CD4-positive, alpha-beta memory T cell (primary cell): ENCODE results near the gene RB1. TPM values are rescaled to one million over a fixed set of nuclear protein-coding genes. Genes with fewer than 3 reads are reported as not detected.

ENCODE experiments used
- CTCF ChIA-PET: fragments of 350-600 bp; sonication (Branson Sonifier 250); formaldehyde crosslinking; loops from one replicate; lab custom pipeline; 2021; ENCODE audit warnings: inconsistent platforms; ENCODE audit not compliant: partially characterized antibody; lab: Charles Lee
- POLR2A ChIA-PET: fragments of 350-600 bp; sonication (Branson Sonifier 250); formaldehyde crosslinking; loops from one replicate; lab custom pipeline; 2021; ENCODE audit not compliant: partially characterized antibody; lab: Charles Lee
- DNase-seq, 5 donors: peaks; one replicate each; pipeline versions ENCODE4 v3.0.0 to v3.0.0-alpha.2; 2020 to 2022; ENCODE audit warnings: mixed read lengths in 1 of 5
- H3K27ac ChIP-seq: one replicate; pipeline ENCODE4 v1.7.0; 2013; ENCODE audit warnings: low read depth, low read length
- H3K27me3 ChIP-seq: 2 replicates; pipeline ENCODE4 v1.7.0; 2013; ENCODE audit warnings: mild to moderate bottlenecking, low read length, moderate library complexity; ENCODE audit not compliant: insufficient read depth
- H3K36me3 ChIP-seq: 2 replicates; pipeline ENCODE4 v1.7.0; 2013; ENCODE audit warnings: mild to moderate bottlenecking, low read length, moderate library complexity; ENCODE audit not compliant: insufficient read depth
- H3K4me1 ChIP-seq: 2 replicates; pipeline ENCODE4 v1.7.0; 2013; ENCODE audit warnings: mild to moderate bottlenecking, low read length, moderate library complexity; ENCODE audit not compliant: insufficient read depth
- H3K4me3 ChIP-seq, 2 donors: one replicate each; pipeline ENCODE4 v1.7.0; 2013; ENCODE audit warnings: low read length in 2 of 2, mild to moderate bottlenecking in 1 of 2
- H3K9me3 ChIP-seq, 2 donors: one replicate each; pipeline ENCODE4 v1.7.0; 2013; ENCODE audit warnings: low read length in 2 of 2, control low read depth in 1 of 2; ENCODE audit not compliant: control insufficient read depth in 1 of 2
- H3K27ac Mint-ChIP-seq, 7 donors: one replicate each; pipeline ENCODE4 v1.8.0; 2020 to 2021; ENCODE audit warnings: mixed read lengths in 7 of 7, mild to moderate bottlenecking in 6 of 7, inconsistent platforms in 3 of 7, moderate library complexity in 3 of 7
- H3K27me3 Mint-ChIP-seq, 2 donors: one replicate each; pipeline ENCODE4 v1.8.0; 2020 to 2021; ENCODE audit warnings: mixed read lengths in 2 of 2
- H3K36me3 Mint-ChIP-seq, 2 donors: one replicate each; pipeline ENCODE4 v1.8.0; 2020 to 2021; ENCODE audit warnings: mixed read lengths in 2 of 2, inconsistent platforms in 1 of 2, mild to moderate bottlenecking in 1 of 2
- H3K4me1 Mint-ChIP-seq, 4 donors: one replicate each; pipeline ENCODE4 v1.8.0; 2020 to 2021; ENCODE audit warnings: mixed read lengths in 4 of 4, mild to moderate bottlenecking in 1 of 4
- H3K4me3 Mint-ChIP-seq, 8 donors: one replicate each; pipeline ENCODE4 v1.8.0; 2020 to 2021; ENCODE audit warnings: mixed read lengths in 8 of 8, mild to moderate bottlenecking in 7 of 8, moderate library complexity in 6 of 8, inconsistent platforms in 3 of 8
- H3K9me3 Mint-ChIP-seq, 8 donors: one replicate each; pipeline ENCODE4 v1.8.0; 2020 to 2021; ENCODE audit warnings: mixed read lengths in 8 of 8, mild to moderate bottlenecking in 5 of 8, inconsistent platforms in 3 of 8, moderate library complexity in 1 of 8
- intact Hi-C: fragments of 100-400 bp; cut with micrococcal nuclease; formaldehyde crosslinking; loops from one replicate; pipeline ENCODE4 v1.15.1; 2023
- polyA plus RNA-seq, 2 donors: library from polyadenylated mRNA; unstranded; fragments of 300-500 nt; fragmentation: Illumina TruSeq; gene quantifications; one replicate each; pipeline ENCODE4 v1.2.3, GENCODE V29; 2021
- total RNA-seq, 2 experiments: library from RNA; stranded (reverse); gene quantifications; one replicate each; pipeline ENCODE4 v1.2.3, GENCODE V29; 2021

Gene RB1
- total and polyA plus RNA-seq, 4 experiments from 2014 or later = 14.9 to 26.0 (median 20.1) TPM

- Mint-ChIP-seq H3K36me3 (peaks cover 17 to 27% of the 10 kb centered on the region in 2 donors), H3K9me3 (peaks cover 0 to 7% (median under 1%) of the 10 kb centered on the region in 8 donors), H3K4me1 (peaks cover 28 to 51% (median 41%) of the 10 kb centered on the region in 4 donors), H3K27ac (peak overlapping the region in 2 of 7 donors; percentile 76 to 90), H3K27me3 (no peaks in the 10 kb centered on the region), H3K4me3 (peak overlapping the region in 1 of 8 donors; percentile 47)
- Histone ChIP-seq H3K4me3 (peak overlapping the region in 1 of 2 donors; percentile 63), H3K9me3 (no peaks in the 10 kb centered on the region), H3K36me3 (no peaks in the 10 kb centered on the region), H3K4me1 (peaks cover 92% of the 10 kb centered on the region), H3K27ac (peak overlapping the region; percentile 74), H3K27me3 (no peaks in the 10 kb centered on the region)
- no peak for DNase-seq
- intact Hi-C loops = loop anchor here (5.0 kb wide), 1 partner anchor 92 kb away; no protein-coding TSS in a partner anchor
- CTCF ChIA-PET = no interaction called here
- POLR2A ChIA-PET = interaction anchor here (0.6 to 2.6 kb wide), 7 partner anchors 15 to 168 kb away, joined by 3 to 10 read pairs (median 3); partner anchors contain the start of gene RCBTB2
Observed at GRCh38 chr13:48490241-48490640, 186.7 kb downstream of the RB1 start.

- POLR2A ChIA-PET = interaction anchor here (0.7 to 7.0 kb wide), 21 partner anchors 8 to 364 kb away, joined by 3 to 113 read pairs (median 9); partner anchors contain the start of genes LPAR6, RB1 and RCBTB2
- intact Hi-C loops = loop anchor here (1.0 to 5.0 kb wide), 6 partner anchors 14 to 619 kb away; no protein-coding TSS in a partner anchor
Observed at GRCh38 chr13:48491423-48492095, 188.0 kb downstream of the RB1 start.

GRCh38 chr13:48492096-48492440 is 188.5 kb downstream of the RB1 start:
- no peak overlapping the region for H3K27ac Mint-ChIP-seq
- peaks cover 31 to 52% (median 45%) of the 10 kb centered on the region in 4 donors for H3K4me1 Mint-ChIP-seq
- H3K9me3 Mint-ChIP-seq = peaks cover 0 to 7% (median 0%) of the 10 kb centered on the region in 8 donors
- no peaks in the 10 kb centered on the region for H3K27me3 Mint-ChIP-seq
- Histone ChIP-seq H3K36me3 (no peaks in the 10 kb centered on the region), H3K4me1 (peaks cover 100% of the 10 kb centered on the region), H3K27ac (peak overlapping the region; percentile 74), H3K9me3 (no peaks in the 10 kb centered on the region), H3K4me3 (peak overlapping the region; percentile 63 to 70), H3K27me3 (no peaks in the 10 kb centered on the region)
- H3K4me3 Mint-ChIP-seq = no peak overlapping the region
- POLR2A ChIA-PET = interaction anchor here (0.7 to 7.0 kb wide), 25 partner anchors 9 to 365 kb away, joined by 3 to 113 read pairs (median 6); partner anchors contain the start of genes LPAR6, RB1 and RCBTB2
- intact Hi-C loops = loop anchor here (1.0 to 5.0 kb wide), 6 partner anchors 13 to 619 kb away; no protein-coding TSS in a partner anchor
- peak in 1 of 5 donors; percentile 58 for DNase-seq
- CTCF ChIA-PET = interaction anchor here (1.0 to 1.7 kb wide), 8 partner anchors 9 to 89 kb away, joined by 3 to 10 read pairs (median 4); no protein-coding TSS in a partner anchor
- peaks cover 11 to 19% of the 10 kb centered on the region in 2 donors for H3K36me3 Mint-ChIP-seq

More at GRCh38 chr13:48491423-48492095, 188.0 kb downstream of the RB1 start:
- H3K4me3 ChIP-seq = peak overlapping the region; percentile 63 to 70
- peak overlapping the region; percentile 74 for H3K27ac ChIP-seq
- no peaks in the 10 kb centered on the region for H3K9me3 ChIP-seq
- Mint-ChIP-seq H3K9me3 (peaks cover 0 to 7% (median 0%) of the 10 kb centered on the region in 8 donors), H3K4me3 (no peak overlapping the region), H3K36me3 (peaks cover 14 to 22% of the 10 kb centered on the region in 2 donors), H3K27me3 (no peaks in the 10 kb centered on the region), H3K27ac (no peak overlapping the region), H3K4me1 (peaks cover 30 to 52% (median 43%) of the 10 kb centered on the region in 4 donors)
- H3K27me3 ChIP-seq = no peaks in the 10 kb centered on the region
- no peaks in the 10 kb centered on the region for H3K36me3 ChIP-seq
- CTCF ChIA-PET = interaction anchor here (1.0 to 1.7 kb wide), 7 partner anchors 9 to 88 kb away, joined by 3 to 10 read pairs (median 5); no protein-coding TSS in a partner anchor
- DNase-seq = no peak
- H3K4me1 ChIP-seq = peaks cover 100% of the 10 kb centered on the region

- no peaks in the 10 kb centered on the region for H3K27me3 ChIP-seq
- peaks cover 100% of the 10 kb centered on the region for H3K4me1 ChIP-seq
- peak; percentile 77 to 85 (median 81) for DNase-seq
- POLR2A ChIA-PET = interaction anchor here (0.7 to 7.0 kb wide), 26 partner anchors 8 to 365 kb away, joined by 3 to 113 read pairs (median 6); partner anchors contain the start of genes LPAR6, RB1 and RCBTB2
- Mint-ChIP-seq H3K27ac (no peak overlapping the region), H3K27me3 (no peaks in the 10 kb centered on the region), H3K9me3 (peaks cover 0 to 3% (median 0%) of the 10 kb centered on the region in 8 donors), H3K4me3 (no peak overlapping the region), H3K36me3 (peaks cover 9 to 15% of the 10 kb centered on the region in 2 donors), H3K4me1 (peaks cover 32 to 51% (median 46%) of the 10 kb centered on the region in 4 donors)
- H3K36me3 ChIP-seq = no peaks in the 10 kb centered on the region
- intact Hi-C loops = loop anchor here (1.0 to 5.0 kb wide), 6 partner anchors 13 to 618 kb away; no protein-coding TSS in a partner anchor
- H3K4me3 ChIP-seq = peak overlapping the region; percentile 63 to 70
- CTCF ChIA-PET = interaction anchor here (1.0 to 1.7 kb wide), 10 partner anchors 8 to 92 kb away, joined by 3 to 10 read pairs (median 4); no protein-coding TSS in a partner anchor
- H3K9me3 ChIP-seq = no peaks in the 10 kb centered on the region
- H3K27ac ChIP-seq = peak overlapping the region; percentile 74
Observed at GRCh38 chr13:48492470-48493065, 189.0 kb downstream of the RB1 start.

- DNase-seq = peak in 4 of 5 donors; percentile 56 to 65 (median 60)
- Histone ChIP-seq H3K36me3 (no peaks in the 10 kb centered on the region), H3K4me3 (peak overlapping the region; percentile 63 to 70), H3K27ac (peak overlapping the region; percentile 74), H3K27me3 (no peaks in the 10 kb centered on the region), H3K9me3 (no peaks in the 10 kb centered on the region), H3K4me1 (peaks cover 99% of the 10 kb centered on the region)
- ChIA-PET CTCF (interaction anchor here (1.0 to 2.1 kb wide), 8 partner anchors 14 to 92 kb away, joined by 3 to 10 read pairs (median 4); no protein-coding TSS in a partner anchor), POLR2A (interaction anchor here (0.8 to 7.0 kb wide), 19 partner anchors 8 to 366 kb away, joined by 3 to 113 read pairs (median 9); partner anchors contain the start of genes LPAR6 and RCBTB2)
- peaks cover 35 to 49% (median 42%) of the 10 kb centered on the region in 4 donors for H3K4me1 Mint-ChIP-seq
- intact Hi-C loops = loop anchor here (2.0 to 5.0 kb wide), 3 partner anchors 84 to 618 kb away; no protein-coding TSS in a partner anchor
- H3K36me3 Mint-ChIP-seq = peaks cover 9 to 10% of the 10 kb centered on the region in 2 donors
- no peaks in the 10 kb centered on the region for H3K9me3 Mint-ChIP-seq
- H3K27me3 Mint-ChIP-seq = no peaks in the 10 kb centered on the region
- no peak overlapping the region for H3K4me3 Mint-ChIP-seq
- H3K27ac Mint-ChIP-seq = no peak overlapping the region
Observed at GRCh38 chr13:48493066-48493765, 189.7 kb downstream of the RB1 start.

GRCh38 chr13:48493851-48494250 is 190.3 kb downstream of the RB1 start:
- ChIA-PET CTCF (interaction anchor here (1.2 to 2.1 kb wide), 2 partner anchors 39 to 86 kb away, joined by 3 to 7 read pairs; no protein-coding TSS in a partner anchor), POLR2A (interaction anchor here (1.0 to 7.0 kb wide), 7 partner anchors 12 to 82 kb away, joined by 3 to 113 read pairs (median 12); partner anchors contain the start of genes LPAR6 and RCBTB2)
- Histone ChIP-seq H3K27ac (peak overlapping the region; percentile 74), H3K27me3 (no peaks in the 10 kb centered on the region), H3K4me1 (peaks cover 93% of the 10 kb centered on the region), H3K9me3 (no peaks in the 10 kb centered on the region), H3K4me3 (no peak overlapping the region), H3K36me3 (no peaks in the 10 kb centered on the region)
- peak overlapping the region in 1 of 8 donors; percentile 5 for H3K4me3 Mint-ChIP-seq
- no peak for DNase-seq
- intact Hi-C loops = loop anchor here (2.0 to 5.0 kb wide), 3 partner anchors 85 to 617 kb away; no protein-coding TSS in a partner anchor
- H3K36me3 Mint-ChIP-seq = peaks cover 4 to 6% of the 10 kb centered on the region in 2 donors
- H3K27ac Mint-ChIP-seq = peak overlapping the region in 1 of 7 donors; percentile 24
- no peaks in the 10 kb centered on the region for H3K9me3 Mint-ChIP-seq
- H3K4me1 Mint-ChIP-seq = peaks cover 38 to 47% (median 43%) of the 10 kb centered on the region in 4 donors
- no peaks in the 10 kb centered on the region for H3K27me3 Mint-ChIP-seq
